Measurements from ENCODE around the gene NOXA1. TPM values are rescaled to one million over a fixed set of nuclear protein-coding genes. Genes with fewer than 3 reads are reported as not detected.

Gene NOXA1
- total and polyA plus RNA-seq, 8 donors = 6.6 to 45.5 (median 12.6) TPM

DNA sequence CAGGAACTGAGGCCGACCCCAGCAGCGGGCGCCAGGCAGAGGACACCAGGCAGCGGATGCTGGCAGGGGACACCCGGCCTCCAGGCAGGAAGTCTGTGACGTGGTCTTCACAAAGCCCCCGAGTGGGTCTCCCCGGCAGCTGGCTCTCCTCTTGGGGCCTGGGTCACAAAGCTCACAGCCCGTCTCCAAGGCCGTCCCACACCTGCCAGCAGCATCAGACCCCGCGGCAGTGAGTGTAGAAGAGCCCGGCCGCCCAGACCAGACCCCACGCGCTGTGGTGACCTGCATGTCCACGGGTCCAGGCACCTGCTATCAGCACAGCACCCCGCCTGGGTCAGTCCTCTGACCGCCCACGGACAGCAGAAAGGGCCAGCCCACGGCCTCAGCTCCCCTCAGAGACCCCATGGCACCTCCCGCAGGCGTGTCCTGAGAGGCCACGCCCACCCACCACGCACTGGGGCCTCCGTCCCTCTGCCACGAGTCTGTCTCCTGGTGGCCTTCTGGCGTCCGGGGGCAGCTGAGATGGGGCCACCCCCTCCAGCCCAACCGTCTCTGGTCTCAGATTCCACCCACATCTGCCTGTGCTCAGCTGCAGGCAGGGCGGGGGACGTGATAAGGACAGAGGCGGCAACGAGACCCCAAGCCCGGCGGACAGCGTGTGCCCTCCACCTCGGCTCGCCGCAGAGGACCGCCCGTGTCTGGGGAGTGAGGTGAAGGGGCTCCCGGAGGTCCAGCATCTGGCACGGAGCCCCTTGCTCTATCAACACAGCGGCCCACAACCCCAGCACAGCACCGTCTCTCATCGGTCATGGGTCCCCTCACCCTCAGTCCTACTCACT is 34.4 kb upstream of the NOXA1 start:
- TF ChIP-seq, protein P1, sequence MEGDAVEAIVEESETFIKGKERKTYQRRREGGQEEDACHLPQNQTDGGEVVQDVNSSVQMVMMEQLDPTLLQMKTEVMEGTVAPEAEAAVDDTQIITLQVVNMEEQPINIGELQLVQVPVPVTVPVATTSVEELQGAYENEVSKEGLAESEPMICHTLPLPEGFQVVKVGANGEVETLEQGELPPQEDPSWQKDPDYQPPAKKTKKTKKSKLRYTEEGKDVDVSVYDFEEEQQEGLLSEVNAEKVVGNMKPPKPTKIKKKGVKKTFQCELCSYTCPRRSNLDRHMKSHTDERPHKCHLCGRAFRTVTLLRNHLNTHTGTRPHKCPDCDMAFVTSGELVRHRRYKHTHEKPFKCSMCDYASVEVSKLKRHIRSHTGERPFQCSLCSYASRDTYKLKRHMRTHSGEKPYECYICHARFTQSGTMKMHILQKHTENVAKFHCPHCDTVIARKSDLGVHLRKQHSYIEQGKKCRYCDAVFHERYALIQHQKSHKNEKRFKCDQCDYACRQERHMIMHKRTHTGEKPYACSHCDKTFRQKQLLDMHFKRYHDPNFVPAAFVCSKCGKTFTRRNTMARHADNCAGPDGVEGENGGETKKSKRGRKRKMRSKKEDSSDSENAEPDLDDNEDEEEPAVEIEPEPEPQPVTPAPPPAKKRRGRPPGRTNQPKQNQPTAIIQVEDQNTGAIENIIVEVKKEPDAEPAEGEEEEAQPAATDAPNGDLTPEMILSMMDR (IDR thresholded peaks at IDR 0.05) = no peak
- no peak for FAIRE-seq
- Histone ChIP-seq H3K36me3 (no peaks in the 10 kb centered on the region), H3K4me1 (no peaks in the 10 kb centered on the region), H3K4me3 (no peak overlapping the region), H3K27me3 (no peaks in the 10 kb centered on the region), H3K27ac (no peak overlapping the region), H3K9me3 (no peaks in the 10 kb centered on the region)
- no peak for ATAC-seq
- peak in 1 of 6 donors; percentile 76 for DNase-seq
- intact Hi-C loops (cut with DNase I) = no loop called here
- WGBS, 2 donors = 91 to 93% methylated on average over 46 to 47 of the region's 47 CpGs

DNA sequence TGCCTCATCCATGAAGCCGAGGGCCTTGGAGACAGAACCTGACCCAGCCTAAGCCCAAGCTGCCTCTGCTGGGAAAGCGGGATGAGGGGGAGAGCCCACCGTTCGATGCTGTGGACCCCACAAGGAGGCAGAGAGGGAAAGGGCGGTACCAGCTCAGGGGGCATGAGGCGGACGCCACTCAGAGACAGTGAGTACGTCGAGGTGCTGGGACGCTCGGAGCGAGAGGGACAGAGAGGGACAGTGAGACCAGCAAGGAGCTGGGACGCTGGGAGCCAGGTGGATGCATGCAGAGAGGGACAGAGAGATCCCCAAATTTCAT is 33.8 kb upstream of the NOXA1 start:
- FAIRE-seq (no peak), DNase-seq (peak in 1 of 6 donors; percentile 52), ATAC-seq (no peak)
- H3K36me3 ChIP-seq = no peaks in the 10 kb centered on the region
- no peaks in the 10 kb centered on the region for H3K9me3 ChIP-seq
- no peak overlapping the region for H3K27ac ChIP-seq
- H3K27me3 ChIP-seq = no peaks in the 10 kb centered on the region
- no peaks in the 10 kb centered on the region for H3K4me1 ChIP-seq
- intact Hi-C loops (cut with DNase I) = no loop called here
- WGBS, 2 donors = 95% methylated on average over 13 of the region's 13 CpGs
- TF ChIP-seq, protein P1 (IDR thresholded peaks at IDR 0.05) = no peak
- H3K4me3 ChIP-seq = no peak overlapping the region

DNA sequence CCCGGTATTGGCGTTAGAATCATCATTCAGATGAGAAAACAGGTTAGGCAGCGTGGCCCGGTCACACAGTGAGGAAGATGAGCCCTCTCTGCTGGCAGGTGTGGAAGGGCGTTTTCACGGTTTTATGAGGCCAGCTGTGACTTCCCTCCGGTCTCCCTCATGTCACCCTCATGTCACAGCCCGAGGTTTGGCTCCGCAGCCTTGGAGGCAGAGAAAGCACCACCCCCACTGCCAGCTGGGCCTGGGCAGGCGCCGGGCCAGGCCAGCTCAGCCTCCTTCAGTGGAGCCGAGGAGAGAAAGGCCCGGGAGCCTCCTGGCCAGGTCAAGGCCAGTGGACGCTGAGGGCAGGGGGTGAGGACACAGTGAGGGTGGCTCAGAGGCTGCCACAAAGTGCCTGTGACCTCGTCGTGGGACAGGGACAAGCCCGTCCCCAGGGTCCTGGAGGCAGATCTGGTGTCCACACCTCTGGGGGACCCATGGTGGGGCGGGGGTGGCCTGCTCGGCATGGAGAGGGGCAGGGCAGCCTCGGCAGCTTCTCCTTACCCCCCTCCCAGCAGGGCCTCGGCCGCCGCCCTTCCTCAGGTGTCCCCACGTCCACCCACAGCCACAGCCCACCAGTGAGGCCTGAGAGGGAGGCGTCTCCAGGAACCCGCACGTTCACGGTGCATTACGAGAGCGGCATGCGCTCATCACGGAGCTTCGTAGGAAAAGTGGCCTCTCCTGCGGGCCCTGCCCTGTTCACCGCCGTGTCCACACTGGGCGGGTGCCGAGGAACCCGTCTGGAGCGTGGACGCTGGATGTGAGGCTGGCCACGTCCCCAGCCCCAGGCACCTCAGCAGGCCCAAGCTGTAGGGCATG is 32.4 kb upstream of the NOXA1 start:
- Histone ChIP-seq H3K36me3 (no peaks in the 10 kb centered on the region), H3K9me3 (no peaks in the 10 kb centered on the region), H3K27ac (peak overlapping the region in 1 of 4 donors; percentile 28), H3K4me1 (no peaks in the 10 kb centered on the region), H3K4me3 (no peak overlapping the region), H3K27me3 (no peaks in the 10 kb centered on the region)
- no peak for FAIRE-seq
- WGBS, 2 donors = 68 to 72% methylated on average over 40 to 42 of the region's 42 CpGs
- TF ChIP-seq, protein P1 (IDR thresholded peaks at IDR 0.05) = no peak
- DNase-seq = peak in 5 of 6 donors; percentile 55 to 79 (median 68)
- intact Hi-C loops (cut with DNase I) = no loop called here
- peak; percentile 73 to 89 (median 80) for ATAC-seq

DNA sequence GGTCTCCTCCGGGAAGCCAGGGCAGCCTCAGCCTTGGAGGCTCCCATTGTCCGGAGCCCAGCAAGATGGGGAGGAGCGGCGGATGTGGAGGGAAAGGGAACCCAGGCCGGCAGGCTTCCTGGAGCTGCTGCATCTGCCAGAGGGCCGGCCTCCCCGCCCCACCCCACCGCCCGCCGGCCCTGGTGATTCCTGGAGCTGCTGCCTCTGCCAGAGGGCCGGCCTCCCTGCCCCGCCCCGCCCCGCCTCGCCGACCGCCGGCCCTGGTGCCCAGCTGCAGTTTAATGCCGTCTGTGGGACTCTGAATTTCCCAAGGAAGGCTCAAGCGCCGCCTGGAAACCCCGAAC is 31.8 kb upstream of the NOXA1 start:
- H3K4me3 ChIP-seq = no peak overlapping the region
- 86 to 87% methylated on average over 20 to 22 of the region's 22 CpGs for WGBS, 2 donors
- DNase-seq = peak in 1 of 6 donors; percentile 49
- H3K27me3 ChIP-seq = no peaks in the 10 kb centered on the region
- H3K9me3 ChIP-seq = no peaks in the 10 kb centered on the region
- H3K36me3 ChIP-seq = no peaks in the 10 kb centered on the region
- intact Hi-C loops (cut with DNase I) = no loop called here
- H3K27ac ChIP-seq = no peak overlapping the region
- TF ChIP-seq, protein P1 (IDR thresholded peaks at IDR 0.05) = no peak
- no peaks in the 10 kb centered on the region for H3K4me1 ChIP-seq
- no peak for FAIRE-seq
- ATAC-seq = peak in 1 of 4 donors; percentile 22

Data from pancreas (tissue), 10 donors.